NB4 (cell line): ENCODE results near the gene GRIK3.

Experiments
- CTCF ChIP-seq: IDR thresholded peaks from one replicate; pipeline ENCODE4 v1.5.1; 2012; ENCODE audit warnings: low read depth, low read length
- MAX ChIP-seq: IDR thresholded peaks from 2 replicates; pipeline ENCODE4 v1.6.1; 2011; ENCODE audit warnings: low read depth, low read length
- MYC ChIP-seq: IDR thresholded peaks from 2 replicates; pipeline ENCODE4 v1.6.1; 2011; ENCODE audit warnings: low read depth, low read length
- POLR2A ChIP-seq: IDR thresholded peaks from 2 replicates; pipeline ENCODE4 v1.6.1; 2011; ENCODE audit warnings: mild to moderate bottlenecking; ENCODE audit not compliant: insufficient read length; ENCODE audit errors: extremely low read depth

- no peak for TF ChIP-seq MAX
- TF ChIP-seq CTCF: no peak
- no peak for TF ChIP-seq POLR2A
- no peak for TF ChIP-seq MYC
Measured at GRCh38 chr1:36918604-36919003, 115.7 kb downstream of the GRIK3 start.
